BE2C (cell line): Measurements from ENCODE around the gene EYA3.

ENCODE experiments used
- DNase-seq: peaks from one replicate; pipeline ENCODE4 v3.0.0-alpha.2; 2020
- H3K27me3 ChIP-seq: fragments of 250-450 bp; sonication (Bioruptor Pico); 2 replicates; pipeline ENCODE4 v1.5.1; 2020; ENCODE audit warnings: mild to moderate bottlenecking
- H3K36me3 ChIP-seq: fragments of 250-450 bp; sonication (Bioruptor Pico); 2 replicates; pipeline ENCODE4 v1.5.1; 2020; ENCODE audit warnings: mild to moderate bottlenecking
- H3K4me1 ChIP-seq: fragments of 250-450 bp; sonication (Bioruptor Pico); 2 replicates; pipeline ENCODE4 v1.5.1; 2020
- H3K4me3 ChIP-seq: 2 replicates; pipeline ENCODE4 v1.5.1; 2011; ENCODE audit warnings: low read depth, low read length
- H3K9me3 ChIP-seq: fragments of 250-450 bp; sonication (Bioruptor Pico); 2 replicates; pipeline ENCODE4 v1.5.1; 2020
- CTCF ChIP-seq: IDR thresholded peaks from 2 replicates; pipeline ENCODE4 v1.5.1; 2012; ENCODE audit warnings: mild to moderate bottlenecking, low read depth, low read length

The EYA3 gene

GRCh38 chr1:27957655-27958054, 130.8 kb downstream of the EYA3 start:
- TF ChIP-seq CTCF: no peak
- Histone ChIP-seq H3K4me3 (no peak overlapping the region), H3K4me1 (no peaks in the 10 kb centered on the region), H3K27me3 (no peaks in the 10 kb centered on the region), H3K36me3 (no peaks in the 10 kb centered on the region), H3K9me3 (no peaks in the 10 kb centered on the region)
- DNase-seq: no peak

GRCh38 chr1:27956761-27957160, 131.6 kb downstream of the EYA3 start:
- DNase-seq: no peak
- no peaks in the 10 kb centered on the region for H3K27me3 ChIP-seq
- H3K4me1 ChIP-seq: no peaks in the 10 kb centered on the region
- no peak for TF ChIP-seq CTCF
- no peak overlapping the region for H3K4me3 ChIP-seq
- H3K9me3 ChIP-seq: no peaks in the 10 kb centered on the region
- no peaks in the 10 kb centered on the region for H3K36me3 ChIP-seq

GRCh38 chr1:27955076-27955475, 133.3 kb downstream of the EYA3 start:
- no peaks in the 10 kb centered on the region for H3K4me1 ChIP-seq
- no peaks in the 10 kb centered on the region for H3K36me3 ChIP-seq
- no peak overlapping the region for H3K4me3 ChIP-seq
- no peaks in the 10 kb centered on the region for H3K27me3 ChIP-seq
- no peaks in the 10 kb centered on the region for H3K9me3 ChIP-seq
- no peak for TF ChIP-seq CTCF
- no peak for DNase-seq

- DNase-seq: no peak
- TF ChIP-seq CTCF: no peak
- H3K36me3 ChIP-seq: no peaks in the 10 kb centered on the region
- H3K4me3 ChIP-seq: no peak overlapping the region
- no peaks in the 10 kb centered on the region for H3K9me3 ChIP-seq
- no peaks in the 10 kb centered on the region for H3K4me1 ChIP-seq
- no peaks in the 10 kb centered on the region for H3K27me3 ChIP-seq
These were observed 134.2 kb downstream of the EYA3 start for GRCh38 chr1:27954186-27954585.

- DNase-seq: no peak
- H3K4me1 ChIP-seq: no peaks in the 10 kb centered on the region
- no peak for TF ChIP-seq CTCF
- no peak overlapping the region for H3K4me3 ChIP-seq
- no peaks in the 10 kb centered on the region for H3K9me3 ChIP-seq
- no peaks in the 10 kb centered on the region for H3K36me3 ChIP-seq
- no peaks in the 10 kb centered on the region for H3K27me3 ChIP-seq
These were observed 136.3 kb downstream of the EYA3 start for GRCh38 chr1:27952147-27952546.

- no peak for TF ChIP-seq CTCF
- H3K4me1 ChIP-seq: no peaks in the 10 kb centered on the region
- H3K4me3 ChIP-seq: no peak overlapping the region
- DNase-seq: no peak
- no peaks in the 10 kb centered on the region for H3K9me3 ChIP-seq
- H3K36me3 ChIP-seq: no peaks in the 10 kb centered on the region
- no peaks in the 10 kb centered on the region for H3K27me3 ChIP-seq
These were observed 137.0 kb downstream of the EYA3 start for GRCh38 chr1:27951396-27951795.
